Large intestine (tissue), 3 donors: Measurements from ENCODE around the gene RNF180. TPM values are rescaled to one million over a fixed set of nuclear protein-coding genes. Genes with fewer than 3 reads are reported as not detected.

Experiments
- DNase-seq, 2 donors: peaks; one replicate each; pipeline versions ENCODE4 v3.0.0 to v3.0.0-alpha.2; 2013
- H3K27ac ChIP-seq: one replicate; pipeline ENCODE4 v1.5.1; 2013; ENCODE audit warnings: low read length
- H3K27me3 ChIP-seq: 2 replicates; pipeline ENCODE4 v1.6.1; 2013; ENCODE audit warnings: low read length; ENCODE audit not compliant: control insufficient read depth, insufficient read depth
- H3K36me3 ChIP-seq: 2 replicates; pipeline ENCODE4 v1.6.1; 2013; ENCODE audit warnings: low read length; ENCODE audit not compliant: control insufficient read depth, insufficient read depth
- H3K4me1 ChIP-seq: one replicate; pipeline ENCODE4 v1.6.1; 2013; ENCODE audit warnings: low read length; ENCODE audit not compliant: control insufficient read depth, insufficient read depth
- H3K4me3 ChIP-seq: one replicate; pipeline ENCODE4 v1.5.1; 2013; ENCODE audit warnings: low read length
- H3K9me3 ChIP-seq: one replicate; pipeline ENCODE4 v1.6.1; 2013; ENCODE audit warnings: mild to moderate bottlenecking, low read depth, low read length, moderate library complexity; ENCODE audit not compliant: control insufficient read depth
- WGBS: methylation state at CpG from one replicate; pipeline ENCODE4 v1.1.5; 2013; ENCODE audit warnings: low lambda C conversion rate; ENCODE audit not compliant: insufficient coverage; 5-methylcytosine and 5-hydroxymethylcytosine counted together
- polyA plus RNA-seq: library from polyadenylated mRNA; unstranded; fragments of 120-200 nt; gene quantifications from one replicate; pipeline ENCODE4 v1.2.1, GENCODE V29; 2013

RNF180 gene
- polyA plus RNA-seq, 1 donor, result 5.6 TPM

DNA sequence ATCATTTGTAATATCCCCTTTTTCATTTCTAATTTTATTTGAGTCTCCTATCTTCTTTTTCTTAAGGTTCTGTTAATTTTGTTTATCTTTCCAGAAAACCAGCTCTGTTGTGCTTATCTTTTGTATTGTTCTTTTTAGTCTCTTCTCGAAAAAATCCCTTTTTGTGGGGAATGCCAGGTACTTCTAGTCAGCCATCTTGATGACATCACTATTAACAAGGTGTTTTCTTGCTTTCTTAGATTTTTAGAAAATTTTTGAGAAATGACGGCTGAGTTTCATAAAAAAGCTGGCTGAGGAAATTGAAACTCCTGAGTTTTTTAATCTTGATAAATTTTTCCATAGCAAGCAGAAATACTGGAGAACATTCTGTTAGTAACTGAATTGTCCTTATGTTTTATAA, 10.7 kb downstream of the RNF180 start:
- H3K4me3 ChIP-seq, result no peak overlapping the region
- no peak overlapping the region for H3K27ac ChIP-seq
- H3K4me1 ChIP-seq, result no peaks in the 10 kb centered on the region
- 92% methylated on average over 2 of the region's 2 CpGs for WGBS
- DNase-seq, result no peak
- H3K27me3 ChIP-seq, result no peaks in the 10 kb centered on the region
- H3K36me3 ChIP-seq, result no peaks in the 10 kb centered on the region
- H3K9me3 ChIP-seq, result no peaks in the 10 kb centered on the region

DNA sequence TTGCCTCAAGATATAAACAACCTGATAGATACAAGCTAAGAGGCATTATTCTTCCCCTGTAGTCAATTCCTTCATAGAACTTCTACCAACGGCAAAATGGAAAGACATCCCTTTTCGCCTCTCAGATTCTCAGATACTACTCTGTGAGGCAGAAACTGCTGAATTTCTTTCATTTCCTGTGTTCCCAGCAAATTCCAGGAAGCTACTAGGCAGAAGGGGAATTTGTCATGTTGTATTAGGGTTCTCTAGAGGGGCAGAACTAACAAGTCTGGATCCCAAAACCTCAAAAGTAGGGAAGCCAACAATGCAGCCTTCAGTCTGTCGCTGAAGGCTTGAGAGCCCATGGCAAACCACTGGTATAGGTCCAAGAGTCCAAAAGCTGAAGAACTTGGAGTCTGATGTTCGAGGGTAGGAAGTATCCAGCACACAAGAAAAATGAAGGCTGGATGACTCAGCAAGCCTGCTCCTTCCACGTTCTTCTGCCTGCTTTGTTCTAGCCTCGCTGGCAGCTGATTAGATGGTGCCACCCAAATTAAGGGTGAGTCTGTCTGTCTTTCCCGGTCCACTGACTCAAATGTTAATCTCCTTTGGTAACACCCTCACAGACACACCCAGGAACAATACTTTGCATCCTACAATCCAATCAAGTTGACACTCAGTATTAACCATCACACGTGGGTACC, 15.2 kb downstream of the RNF180 start:
- no peak for DNase-seq
- Histone ChIP-seq H3K4me3 (no peak overlapping the region), H3K9me3 (no peaks in the 10 kb centered on the region), H3K4me1 (no peaks in the 10 kb centered on the region), H3K27me3 (no peaks in the 10 kb centered on the region), H3K27ac (no peak overlapping the region), H3K36me3 (no peaks in the 10 kb centered on the region)
- WGBS, result no CpG with 5 or more reads among the region's 8 CpGs

DNA sequence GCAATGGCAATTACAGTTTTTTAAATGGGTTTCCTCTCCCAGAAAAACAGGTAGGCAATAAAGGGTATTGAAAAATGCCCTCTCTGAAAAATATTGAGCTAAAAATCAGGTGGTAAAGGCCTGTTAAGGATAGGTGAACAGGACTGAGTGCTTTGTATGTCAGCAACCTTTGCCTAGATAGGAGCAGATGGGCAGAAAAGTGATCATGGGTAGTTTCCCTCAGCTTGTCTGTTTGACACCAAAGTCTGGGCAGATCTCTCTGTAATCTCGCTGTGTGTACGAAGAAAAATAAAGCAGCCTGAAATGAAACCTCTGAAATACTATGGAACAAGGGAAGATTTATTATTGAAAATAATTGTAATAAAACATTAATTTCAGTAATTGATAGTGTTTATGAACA, 15.8 kb downstream of the RNF180 start:
- no peak overlapping the region for H3K4me3 ChIP-seq
- no peaks in the 10 kb centered on the region for H3K4me1 ChIP-seq
- no peaks in the 10 kb centered on the region for H3K27me3 ChIP-seq
- no peak overlapping the region for H3K27ac ChIP-seq
- no peak for DNase-seq
- H3K36me3 ChIP-seq, result no peaks in the 10 kb centered on the region
- H3K9me3 ChIP-seq, result no peaks in the 10 kb centered on the region
- WGBS, result 63% methylated on average over 2 of the region's 2 CpGs

DNA sequence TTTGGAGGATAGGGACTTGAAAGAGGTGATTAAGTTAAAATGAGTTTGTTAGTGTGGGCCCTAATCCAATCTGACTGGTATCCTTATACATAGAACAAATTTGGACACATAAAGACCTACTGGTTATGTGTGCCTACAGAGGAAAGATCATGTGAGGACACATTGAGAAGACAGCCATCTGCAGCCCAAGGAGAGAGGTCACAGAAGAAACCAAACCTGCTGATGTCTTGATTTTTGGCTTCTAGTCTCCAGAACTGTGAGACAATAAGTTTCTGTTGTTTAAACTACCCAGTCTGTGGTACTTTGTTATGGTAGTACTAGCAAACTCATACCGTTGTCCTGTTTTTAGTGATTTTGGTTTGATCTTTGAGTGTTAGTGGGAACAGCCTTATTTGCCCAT, 18.3 kb downstream of the RNF180 start:
- H3K36me3 ChIP-seq, result no peaks in the 10 kb centered on the region
- no CpG with 5 or more reads among the region's 1 CpG for WGBS

DNA sequence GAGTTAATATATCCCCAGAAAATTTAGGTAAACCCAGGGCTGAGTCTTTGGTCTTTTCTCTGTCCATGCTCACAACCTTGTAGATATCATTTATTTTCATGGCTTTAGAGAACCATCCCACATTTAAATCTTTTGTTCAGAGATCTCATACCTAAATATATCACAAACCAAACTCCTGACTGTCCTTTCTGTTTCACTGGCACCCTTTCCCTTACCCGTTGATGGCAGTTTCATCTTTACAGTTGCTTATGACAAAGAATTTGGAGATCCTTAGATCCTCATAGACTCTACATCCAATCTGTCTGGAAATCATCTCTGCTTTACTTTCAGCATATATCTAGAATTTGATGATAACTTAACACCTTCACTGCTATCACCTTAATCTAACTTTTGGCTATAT, 19.2 kb downstream of the RNF180 start:
- Histone ChIP-seq H3K4me3 (no peak overlapping the region), H3K27me3 (no peaks in the 10 kb centered on the region), H3K36me3 (no peaks in the 10 kb centered on the region), H3K4me1 (no peaks in the 10 kb centered on the region), H3K27ac (no peak overlapping the region), H3K9me3 (no peaks in the 10 kb centered on the region)
- DNase-seq, result no peak
- no CpG with 5 or more reads among the region's 1 CpG for WGBS

More for the DNA sequence above, 18.3 kb downstream of the RNF180 start:
- no peak for DNase-seq
- Histone ChIP-seq H3K4me1 (no peaks in the 10 kb centered on the region), H3K27ac (no peak overlapping the region), H3K9me3 (no peaks in the 10 kb centered on the region), H3K27me3 (no peaks in the 10 kb centered on the region), H3K4me3 (no peak overlapping the region)

DNA sequence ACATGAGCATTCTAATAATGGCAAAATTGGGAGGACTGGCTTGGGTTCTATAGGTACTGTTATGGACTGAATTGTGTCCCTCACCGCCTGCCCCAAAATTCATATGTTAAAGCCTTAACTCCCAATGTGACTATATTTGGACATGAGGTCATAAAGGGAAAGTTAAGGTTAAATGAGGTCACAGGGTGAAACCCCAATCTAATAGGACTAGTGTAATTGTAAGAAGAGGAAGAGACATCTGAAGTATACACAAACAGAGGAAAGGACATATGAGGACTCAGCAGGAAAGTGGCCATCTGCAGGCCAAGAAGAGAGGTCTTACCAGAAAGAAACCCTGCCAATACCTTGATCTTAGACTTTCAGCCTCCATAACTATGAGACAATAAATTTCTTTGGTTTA, 23.1 kb downstream of the RNF180 start:
- no CpG with 5 or more reads among the region's 1 CpG for WGBS
- H3K4me1 ChIP-seq, result no peaks in the 10 kb centered on the region
- no peak overlapping the region for H3K27ac ChIP-seq
- no peaks in the 10 kb centered on the region for H3K9me3 ChIP-seq
- H3K27me3 ChIP-seq, result no peaks in the 10 kb centered on the region
- no peak for DNase-seq
- H3K36me3 ChIP-seq, result no peaks in the 10 kb centered on the region
- H3K4me3 ChIP-seq, result no peak overlapping the region

DNA sequence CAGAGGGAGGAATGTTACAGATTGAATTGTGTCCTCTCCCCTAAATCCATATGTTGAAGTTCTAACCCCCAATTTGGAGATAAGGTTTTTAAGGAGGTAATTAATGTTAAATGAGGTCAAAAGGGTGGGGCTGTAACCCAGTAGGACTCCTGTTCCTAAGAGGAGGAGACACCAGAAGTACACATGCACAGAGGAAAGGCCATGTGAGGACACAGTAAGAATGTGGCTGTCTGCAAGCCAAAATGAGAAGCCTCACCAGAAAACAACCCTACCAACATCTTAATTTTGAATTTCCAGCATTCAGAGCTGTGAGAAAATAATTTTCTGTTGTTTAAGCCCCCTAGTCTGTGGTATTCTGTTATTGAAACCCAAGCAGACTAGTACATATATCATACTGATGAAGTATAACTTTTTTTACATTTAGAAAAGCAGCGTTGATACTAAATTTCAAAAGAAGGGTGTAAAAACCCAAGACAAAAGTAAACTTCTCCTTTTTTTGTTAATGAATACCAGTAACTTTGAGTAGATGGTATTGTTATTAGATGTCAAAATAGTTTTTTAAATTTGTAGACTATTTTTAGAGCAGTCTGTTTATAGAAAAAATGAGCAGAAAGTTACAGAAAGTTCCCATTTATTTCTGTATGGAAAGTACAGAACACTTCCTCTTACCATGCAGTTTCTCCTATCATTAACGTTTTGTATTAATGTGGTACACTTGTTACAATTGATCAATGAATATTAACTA, 25.1 kb downstream of the RNF180 start:
- WGBS, result 51% methylated on average over 2 of the region's 2 CpGs
- Histone ChIP-seq H3K27ac (no peak overlapping the region), H3K4me3 (no peak overlapping the region), H3K9me3 (no peaks in the 10 kb centered on the region), H3K36me3 (no peaks in the 10 kb centered on the region), H3K4me1 (no peaks in the 10 kb centered on the region), H3K27me3 (no peaks in the 10 kb centered on the region)
- DNase-seq, result no peak

DNA sequence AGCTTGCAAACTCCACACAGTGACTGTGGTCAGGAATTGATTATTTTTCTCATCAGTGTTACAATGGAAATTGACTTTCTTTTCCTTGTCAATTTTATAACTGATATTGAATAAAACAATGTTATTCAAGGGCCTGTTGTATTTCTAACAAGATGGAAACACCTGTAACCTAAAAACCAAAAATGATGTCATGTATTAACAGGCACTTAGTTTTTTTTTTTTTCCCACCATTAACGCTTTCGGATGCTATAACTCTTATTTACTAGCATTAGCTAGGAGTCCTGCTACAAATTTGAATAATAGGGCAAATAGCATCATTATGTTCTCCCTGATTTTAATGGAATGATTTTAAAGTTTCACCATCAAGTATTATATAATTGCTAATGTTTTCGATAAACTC, 30.3 kb downstream of the RNF180 start:
- no peaks in the 10 kb centered on the region for H3K9me3 ChIP-seq
- H3K36me3 ChIP-seq, result no peaks in the 10 kb centered on the region
- DNase-seq, result no peak
- no peak overlapping the region for H3K4me3 ChIP-seq
- WGBS, result 100% methylated on average over 1 of the region's 3 CpGs
- no peaks in the 10 kb centered on the region for H3K4me1 ChIP-seq
- H3K27ac ChIP-seq, result no peak overlapping the region
- no peaks in the 10 kb centered on the region for H3K27me3 ChIP-seq

DNA sequence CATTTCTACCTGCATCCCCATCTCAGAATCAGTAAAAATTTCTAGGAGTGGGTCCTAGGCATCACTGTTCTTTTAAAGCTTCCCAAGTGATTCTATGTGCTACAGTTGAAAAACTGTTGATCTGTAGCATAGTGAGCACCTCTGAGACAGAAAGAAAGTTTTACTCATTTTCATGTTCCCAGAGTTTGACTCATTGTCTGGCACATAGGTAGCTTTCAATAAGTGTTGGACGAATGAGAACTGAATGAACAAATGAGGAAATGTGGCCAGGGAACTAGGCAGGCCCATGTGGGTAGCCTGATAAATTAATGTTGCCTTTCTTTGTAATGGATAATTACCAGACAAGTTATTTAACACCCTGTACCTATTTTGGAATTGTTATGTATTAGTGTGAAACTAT, 33.8 kb downstream of the RNF180 start:
- Histone ChIP-seq H3K27ac (no peak overlapping the region), H3K9me3 (no peaks in the 10 kb centered on the region), H3K4me3 (no peak overlapping the region), H3K4me1 (no peaks in the 10 kb centered on the region), H3K27me3 (no peaks in the 10 kb centered on the region), H3K36me3 (no peaks in the 10 kb centered on the region)
- no CpG with 5 or more reads among the region's 1 CpG for WGBS
- DNase-seq, result no peak

DNA sequence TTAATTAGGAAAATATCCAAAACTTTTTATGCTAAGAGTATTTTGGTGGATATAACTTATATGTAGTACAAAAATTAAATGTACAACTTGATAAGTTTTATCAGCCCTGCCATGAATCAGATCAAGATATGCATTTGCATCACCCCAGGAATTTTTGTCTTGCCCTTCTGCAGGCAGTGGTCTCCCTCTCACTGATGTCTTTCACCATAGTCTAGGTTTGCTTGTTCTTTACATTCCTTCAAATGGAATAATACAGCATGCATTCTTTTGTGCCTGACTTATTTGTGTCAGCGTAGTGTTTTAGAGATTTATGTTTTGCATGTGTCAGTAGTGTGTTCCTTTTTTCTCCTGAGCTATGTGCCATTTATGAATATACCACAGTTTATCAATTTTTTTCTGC, 36.4 kb downstream of the RNF180 start:
- 100% methylated on average over 1 of the region's 1 CpG for WGBS
- Histone ChIP-seq H3K4me3 (no peak overlapping the region), H3K27me3 (no peaks in the 10 kb centered on the region), H3K36me3 (no peaks in the 10 kb centered on the region), H3K4me1 (no peaks in the 10 kb centered on the region), H3K9me3 (no peaks in the 10 kb centered on the region), H3K27ac (no peak overlapping the region)
- DNase-seq, result no peak

DNA sequence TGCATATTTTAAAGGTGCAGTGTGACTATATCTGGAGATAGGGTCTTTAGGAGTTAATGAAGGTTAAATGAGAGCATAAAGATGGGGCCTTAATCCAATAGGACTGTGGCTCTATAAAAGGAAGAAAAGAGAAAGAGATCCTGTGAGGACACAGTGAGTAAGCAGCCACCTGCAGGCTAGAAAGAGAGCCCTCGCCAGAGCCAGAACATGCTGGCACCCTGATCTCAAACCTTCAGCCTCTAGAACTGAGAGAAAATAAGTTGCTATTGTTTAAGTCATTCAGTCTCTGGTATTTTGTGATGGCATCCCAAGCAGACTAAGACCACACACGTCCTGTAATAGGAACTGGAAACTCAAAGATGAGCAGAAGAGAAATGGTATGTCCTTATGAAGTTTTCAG, 41.0 kb downstream of the RNF180 start:
- DNase-seq, result no peak
- Histone ChIP-seq H3K4me1 (no peaks in the 10 kb centered on the region), H3K27ac (no peak overlapping the region), H3K9me3 (no peaks in the 10 kb centered on the region), H3K4me3 (no peak overlapping the region), H3K36me3 (no peaks in the 10 kb centered on the region), H3K27me3 (no peaks in the 10 kb centered on the region)
- 100% methylated on average over 1 of the region's 2 CpGs for WGBS
